CD14-positive monocyte (primary cell): ENCODE results near the gene COMMD1. TPM values are rescaled to one million over a fixed set of nuclear protein-coding genes. Genes with fewer than 3 reads are reported as not detected.
"Not testable (repeated sequence)": the region's sequence is repeated elsewhere in the genome, so short reads cannot be mapped to it uniquely, and the experiment has no call there.

Source experiments
- DNase-seq, 3 donors: peaks; one replicate each; pipeline ENCODE4 v3.0.0-alpha.2; 2011 to 2022
- H2AFZ ChIP-seq: 2 replicates; pipeline ENCODE4 v1.6.0; 2012; ENCODE audit warnings: mild to moderate bottlenecking, low read depth, low read length, inconsistent platforms; ENCODE audit not compliant: insufficient read depth, poor library complexity, severe bottlenecking
- H3K27ac ChIP-seq, 2 donors: 1 replicate in 1 of 2; 2 replicates in 1 of 2; pipeline ENCODE4 v1.5.1; 2012 to 2013; ENCODE audit warnings: low read length in 2 of 2, control low read depth in 1 of 2, inconsistent platforms in 1 of 2, low read depth in 1 of 2, mild to moderate bottlenecking in 1 of 2
- H3K27me3 ChIP-seq, 2 donors: one replicate each; pipeline versions ENCODE4 v1.6.0 to v1.6.1; 2011 to 2013; ENCODE audit warnings: low read length in 2 of 2; ENCODE audit not compliant: control insufficient read depth in 2 of 2, insufficient read depth in 2 of 2
- H3K36me3 ChIP-seq, 2 donors: replicated peaks in 1 of 2; 1 replicate in 1 of 2; 2 replicates in 1 of 2; pipeline versions ENCODE4 v1.5.1 to v1.6.1; 2012 to 2013; ENCODE audit warnings: low read length in 2 of 2, control low read depth in 1 of 2, inconsistent platforms in 1 of 2, mild to moderate bottlenecking in 1 of 2; ENCODE audit not compliant: insufficient read depth in 2 of 2, control insufficient read depth in 1 of 2
- H3K4me1 ChIP-seq, 2 donors: 1 replicate in 1 of 2; 2 replicates in 1 of 2; pipeline versions ENCODE4 v1.5.1 to v1.6.1; 2012 to 2013; ENCODE audit warnings: low read length in 2 of 2, control low read depth in 1 of 2, inconsistent platforms in 1 of 2, mild to moderate bottlenecking in 1 of 2, moderate library complexity in 1 of 2; ENCODE audit not compliant: insufficient read depth in 2 of 2, control insufficient read depth in 1 of 2
- H3K4me2 ChIP-seq: replicated peaks from 2 replicates; pipeline ENCODE3; 2012; ENCODE audit warnings: low read length, moderate library complexity, mild to moderate bottlenecking; ENCODE audit not compliant: poor library complexity, severe bottlenecking; ENCODE audit errors: extremely low read depth
- H3K4me3 ChIP-seq, 3 experiments: fragments of 200-600 bp in 1 of 3; sonication (generic) in 1 of 3; replicated peaks in 1 of 3; 1 replicate in 2 of 3; 2 replicates in 1 of 3; pipeline ENCODE4 v1.5.1; 2011 to 2013; ENCODE audit warnings: low read length in 3 of 3, mild to moderate bottlenecking in 3 of 3, control low read depth in 2 of 3, low read depth in 2 of 3, inconsistent platforms in 1 of 3, moderate library complexity in 1 of 3
- H3K79me2 ChIP-seq: 2 replicates; pipeline ENCODE4 v1.6.0; 2012; ENCODE audit warnings: mild to moderate bottlenecking, control low read depth, inconsistent platforms, low read length, moderate library complexity; ENCODE audit not compliant: insufficient read depth
- H3K9ac ChIP-seq: 2 replicates; pipeline ENCODE4 v1.6.0; 2017; ENCODE audit warnings: low read length, mild to moderate bottlenecking; ENCODE audit not compliant: insufficient read depth, poor library complexity, severe bottlenecking
- H3K9me3 ChIP-seq, 2 donors: replicated peaks in 1 of 2; 1 replicate in 1 of 2; 2 replicates in 1 of 2; pipeline versions ENCODE4 v1.5.1 to v1.6.1; 2012 to 2013; ENCODE audit warnings: low read length in 2 of 2, control low read depth in 1 of 2; ENCODE audit not compliant: control insufficient read depth in 1 of 2, insufficient read depth in 1 of 2
- H4K20me1 ChIP-seq: 2 replicates; pipeline ENCODE4 v1.6.0; 2012; ENCODE audit warnings: mild to moderate bottlenecking, low read length, control low read depth, moderate library complexity; ENCODE audit not compliant: insufficient read depth
- H3K27ac Mint-ChIP-seq, 7 donors: one replicate each; pipeline ENCODE4 v1.8.0; 2020; ENCODE audit warnings: mild to moderate bottlenecking in 7 of 7, mixed read lengths in 7 of 7, moderate library complexity in 6 of 7, inconsistent platforms in 2 of 7
- H3K27me3 Mint-ChIP-seq, 3 donors: one replicate each; pipeline ENCODE4 v1.8.0; 2021 to 2022; ENCODE audit warnings: low read depth in 3 of 3, mild to moderate bottlenecking in 3 of 3, mixed read lengths in 3 of 3, moderate library complexity in 3 of 3, inconsistent platforms in 1 of 3
- H3K36me3 Mint-ChIP-seq, 2 donors: one replicate each; pipeline ENCODE4 v1.8.0; 2020; ENCODE audit warnings: mixed read lengths in 2 of 2, inconsistent platforms in 1 of 2, mild to moderate bottlenecking in 1 of 2
- H3K4me1 Mint-ChIP-seq: one replicate; pipeline ENCODE4 v1.8.0; 2020; ENCODE audit warnings: mild to moderate bottlenecking, mixed read lengths
- H3K4me3 Mint-ChIP-seq, 2 donors: one replicate each; pipeline ENCODE4 v1.8.0; 2020; ENCODE audit warnings: mild to moderate bottlenecking in 2 of 2, mixed read lengths in 2 of 2, moderate library complexity in 1 of 2
- H3K9me3 Mint-ChIP-seq, 7 donors: one replicate each; pipeline ENCODE4 v1.8.0; 2020 to 2022; ENCODE audit warnings: mixed read lengths in 7 of 7, mild to moderate bottlenecking in 6 of 7, moderate library complexity in 6 of 7, inconsistent platforms in 2 of 7
- WGBS: methylation state at CpG from one replicate; pipeline ENCODE4 v1.1.5; 2013; ENCODE audit warnings: missing lambda C conversion rate; ENCODE audit not compliant: insufficient coverage; 5-methylcytosine and 5-hydroxymethylcytosine counted together
- intact Hi-C, 2 donors: fragments of 100-400 bp; cut with micrococcal nuclease; formaldehyde crosslinking; loops; one replicate each; pipeline versions ENCODE4 v1.15.0 to v1.15.1; 2023
- polyA plus RNA-seq, 3 donors: library from polyadenylated mRNA; depleted of rRNA in 1 of 3; unstranded in 2 of 3; stranded (reverse) in 1 of 3; fragments of 300-500 nt in 2 of 3; fragments of >200 nt in 1 of 3; fragmentation: Illumina TruSeq in 2 of 3; gene quantifications; 1 replicate in 2 of 3; 2 replicates in 1 of 3; pipeline ENCODE4 v1.2.3, GENCODE V29; 2012 to 2021
- TF ChIP-seq, protein P1 (sequence below): fragments of 200-600 bp; IDR thresholded peaks from one replicate; pipeline ENCODE4 v1.8.0; 2022; ENCODE audit warnings: antibody characterized with exemption, mild to moderate bottlenecking

Gene COMMD1
- polyA plus RNA-seq, 3 donors: 25.2 to 82.1 (median 70.7) TPM

DNA sequence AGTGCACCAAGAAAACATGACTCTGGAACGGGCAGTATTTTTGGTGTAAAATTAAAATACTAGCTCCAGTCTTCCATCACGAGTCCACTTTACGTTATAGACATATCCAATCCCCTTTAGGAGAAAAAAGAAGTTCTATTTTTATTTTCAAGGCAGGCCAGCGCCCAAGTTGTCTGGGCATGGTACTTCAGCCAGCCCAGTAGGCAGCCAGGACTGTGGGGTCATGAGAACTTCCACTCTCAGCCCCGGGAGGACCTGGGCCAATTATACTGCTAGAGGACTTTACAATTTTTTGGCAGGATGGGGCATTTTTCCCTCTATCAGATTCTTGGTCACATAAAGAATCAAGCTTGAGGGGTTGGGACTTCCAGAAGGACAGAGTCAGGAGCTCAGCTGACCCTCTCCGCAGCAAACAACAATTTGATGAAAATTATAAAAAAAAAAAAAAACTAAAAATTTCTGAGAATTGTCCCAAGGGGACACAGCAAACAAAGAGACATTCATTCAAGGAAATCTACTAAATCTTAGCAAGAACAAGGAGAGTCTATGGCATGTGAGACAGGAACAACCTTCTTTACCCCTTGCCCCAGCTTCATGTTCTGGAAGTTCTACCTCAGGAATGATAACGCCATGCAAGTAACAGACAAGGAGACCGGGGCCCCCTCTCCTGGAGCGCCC, 253.1 kb downstream of the COMMD1 start:
- Mint-ChIP-seq H3K4me1 (peaks cover 13% of the 10 kb centered on the region), H3K9me3 (peaks cover 0 to 9% (median 2%) of the 10 kb centered on the region in 7 donors), H3K27me3 (no peaks in the 10 kb centered on the region), H3K4me3 (no peak overlapping the region), H3K36me3 (no peaks in the 10 kb centered on the region), H3K27ac (no peak overlapping the region)
- Histone ChIP-seq H3K9me3 (peaks cover 0 to 4% of the 10 kb centered on the region in 2 donors), H3K4me3 (no peak overlapping the region), H3K27me3 (no peaks in the 10 kb centered on the region), H3K4me1 (peaks cover 7 to 8% of the 10 kb centered on the region in 2 donors), H4K20me1 (no peaks in the 10 kb centered on the region), H3K9ac (no peak overlapping the region), H3K36me3 (no peaks in the 10 kb centered on the region), H2AFZ (no peak overlapping the region), H3K27ac (no peak overlapping the region), H3K79me2 (no peaks in the 10 kb centered on the region), H3K4me2 (no peak overlapping the region)
- intact Hi-C loops: no loop called here
- no peak for DNase-seq
- WGBS: 94% methylated on average over 3 of the region's 9 CpGs
- TF ChIP-seq, protein P1, sequence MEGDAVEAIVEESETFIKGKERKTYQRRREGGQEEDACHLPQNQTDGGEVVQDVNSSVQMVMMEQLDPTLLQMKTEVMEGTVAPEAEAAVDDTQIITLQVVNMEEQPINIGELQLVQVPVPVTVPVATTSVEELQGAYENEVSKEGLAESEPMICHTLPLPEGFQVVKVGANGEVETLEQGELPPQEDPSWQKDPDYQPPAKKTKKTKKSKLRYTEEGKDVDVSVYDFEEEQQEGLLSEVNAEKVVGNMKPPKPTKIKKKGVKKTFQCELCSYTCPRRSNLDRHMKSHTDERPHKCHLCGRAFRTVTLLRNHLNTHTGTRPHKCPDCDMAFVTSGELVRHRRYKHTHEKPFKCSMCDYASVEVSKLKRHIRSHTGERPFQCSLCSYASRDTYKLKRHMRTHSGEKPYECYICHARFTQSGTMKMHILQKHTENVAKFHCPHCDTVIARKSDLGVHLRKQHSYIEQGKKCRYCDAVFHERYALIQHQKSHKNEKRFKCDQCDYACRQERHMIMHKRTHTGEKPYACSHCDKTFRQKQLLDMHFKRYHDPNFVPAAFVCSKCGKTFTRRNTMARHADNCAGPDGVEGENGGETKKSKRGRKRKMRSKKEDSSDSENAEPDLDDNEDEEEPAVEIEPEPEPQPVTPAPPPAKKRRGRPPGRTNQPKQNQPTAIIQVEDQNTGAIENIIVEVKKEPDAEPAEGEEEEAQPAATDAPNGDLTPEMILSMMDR: no peak

DNA sequence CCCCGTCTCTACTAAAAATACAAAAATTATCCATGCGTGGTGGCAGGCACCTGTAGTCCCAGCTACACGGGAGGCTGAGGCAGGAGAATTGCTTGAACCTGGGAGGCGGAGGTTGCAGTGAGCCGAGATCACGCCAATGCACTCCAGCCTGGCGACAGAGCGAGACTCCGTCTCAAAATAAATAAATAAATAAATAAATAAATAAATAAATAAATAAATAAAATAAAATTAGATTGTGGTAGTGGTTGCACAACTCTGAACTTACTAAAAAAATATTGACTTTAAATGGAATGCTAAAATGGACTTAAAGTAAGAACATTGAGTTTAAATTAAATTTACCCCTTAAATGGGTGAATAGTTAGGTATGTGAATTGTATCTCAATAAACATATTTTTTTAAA, 255.2 kb downstream of the COMMD1 start:
- H3K27me3 ChIP-seq, H3K79me2 ChIP-seq, H3K4me1 ChIP-seq, H3K4me3 Mint-ChIP-seq, H4K20me1 ChIP-seq, H3K4me3 ChIP-seq, H3K27me3 Mint-ChIP-seq, intact Hi-C loops, H3K4me2 ChIP-seq, H3K9me3 Mint-ChIP-seq, H3K9me3 ChIP-seq, H3K27ac Mint-ChIP-seq, H2AFZ ChIP-seq, H3K9ac ChIP-seq, H3K36me3 Mint-ChIP-seq, H3K36me3 ChIP-seq, DNase-seq, H3K27ac ChIP-seq, H3K4me1 Mint-ChIP-seq: not testable (repeated sequence)
- 92% methylated on average over 2 of the region's 9 CpGs for WGBS
